ENCODE results near the gene C2orf49. TPM values are rescaled to one million over a fixed set of nuclear protein-coding genes. Genes with fewer than 3 reads are reported as not detected.

The C2orf49 gene
- polyA plus RNA-seq, 3 donors, result 8.1 to 10.4 (median 8.6) TPM

GRCh38 chr2:105362862-105363591 lies 25.7 kb downstream of the C2orf49 start:
- Histone ChIP-seq H3K27me3 (ENCODE audit: control insufficient read depth in 2 of 2, insufficient read depth in 2 of 2, low read length in 2 of 2) (no peaks in the 10 kb centered on the region), H3K79me2 (ENCODE audit: insufficient read depth, low read length) (no peaks in the 10 kb centered on the region), H3K27ac (ENCODE audit: low read depth in 1 of 2, low read length in 2 of 2) (no peak overlapping the region), H2AFZ (ENCODE audit: insufficient read depth, low read depth, low read length, poor library complexity, severe bottlenecking) (no peak overlapping the region), H3K4me2 (replicated peaks; ENCODE audit: extremely low read depth, low read length, poor library complexity, severe bottlenecking) (no peak overlapping the region), H3K9ac (ENCODE audit: insufficient read depth, low read length, poor library complexity, severe bottlenecking) (no peak overlapping the region), H3K4me3 (replicated peaks in 1 of 3; ENCODE audit: low read depth in 2 of 3, low read length in 3 of 3) (no peak overlapping the region), H4K20me1 (ENCODE audit: insufficient read depth, low read length) (no peaks in the 10 kb centered on the region), H3K36me3 (replicated peaks in 1 of 2; ENCODE audit: control insufficient read depth in 1 of 2, insufficient read depth in 2 of 2, low read length in 2 of 2) (peaks cover 4 to 26% of the 10 kb centered on the region in 2 donors), H3K9me3 (replicated peaks in 1 of 2; ENCODE audit: control insufficient read depth in 1 of 2, insufficient read depth in 1 of 2, low read length in 2 of 2) (no peaks in the 10 kb centered on the region), H3K4me1 (ENCODE audit: control insufficient read depth in 1 of 2, insufficient read depth in 2 of 2, low read length in 2 of 2) (no peaks in the 10 kb centered on the region)
- no peak for TF ChIP-seq CTCF (IDR thresholded peaks at IDR 0.05)
- intact Hi-C loops (cut with micrococcal nuclease), result no loop called here
- Mint-ChIP-seq H3K36me3 (peaks cover 18 to 27% of the 10 kb centered on the region in 2 donors), H3K27me3 (ENCODE audit: low read depth in 3 of 3) (peaks cover 0 to 11% (median 10%) of the 10 kb centered on the region in 3 donors), H3K27ac (no peak overlapping the region), H3K9me3 (no peaks in the 10 kb centered on the region), H3K4me3 (no peak overlapping the region), H3K4me1 (peaks cover 2% of the 10 kb centered on the region)
- no peak for DNase-seq
- WGBS (ENCODE audit: insufficient coverage), result 9% methylated on average over 10 of the region's 15 CpGs

- Histone ChIP-seq H3K79me2 (ENCODE audit: insufficient read depth, low read length) (no peaks in the 10 kb centered on the region), H3K9ac (ENCODE audit: insufficient read depth, low read length, poor library complexity, severe bottlenecking) (no peak overlapping the region), H3K4me1 (ENCODE audit: control insufficient read depth in 1 of 2, insufficient read depth in 2 of 2, low read length in 2 of 2) (peaks cover 0 to under 1% of the 10 kb centered on the region in 2 donors), H3K36me3 (replicated peaks in 1 of 2; ENCODE audit: control insufficient read depth in 1 of 2, insufficient read depth in 2 of 2, low read length in 2 of 2) (peaks cover 0 to 11% of the 10 kb centered on the region in 2 donors), H4K20me1 (ENCODE audit: insufficient read depth, low read length) (no peaks in the 10 kb centered on the region), H2AFZ (ENCODE audit: insufficient read depth, low read depth, low read length, poor library complexity, severe bottlenecking) (no peak overlapping the region), H3K4me3 (replicated peaks in 1 of 3; ENCODE audit: low read depth in 2 of 3, low read length in 3 of 3) (no peak overlapping the region), H3K27ac (ENCODE audit: low read depth in 1 of 2, low read length in 2 of 2) (no peak overlapping the region), H3K9me3 (replicated peaks in 1 of 2; ENCODE audit: control insufficient read depth in 1 of 2, insufficient read depth in 1 of 2, low read length in 2 of 2) (no peaks in the 10 kb centered on the region), H3K27me3 (ENCODE audit: control insufficient read depth in 2 of 2, insufficient read depth in 2 of 2, low read length in 2 of 2) (no peaks in the 10 kb centered on the region), H3K4me2 (replicated peaks; ENCODE audit: extremely low read depth, low read length, poor library complexity, severe bottlenecking) (no peak overlapping the region)
- H3K9me3 Mint-ChIP-seq, result no peaks in the 10 kb centered on the region
- peaks cover 2% of the 10 kb centered on the region for H3K4me1 Mint-ChIP-seq
- H3K36me3 Mint-ChIP-seq, result peaks cover 11 to 21% of the 10 kb centered on the region in 2 donors
- 90% methylated on average over 4 of the region's 5 CpGs for WGBS (ENCODE audit: insufficient coverage)
- no peak overlapping the region for H3K4me3 Mint-ChIP-seq
- no peak overlapping the region for H3K27ac Mint-ChIP-seq
- H3K27me3 Mint-ChIP-seq (ENCODE audit: low read depth in 3 of 3), result peaks cover 4 to 11% (median 10%) of the 10 kb centered on the region in 3 donors
- no peak for TF ChIP-seq CTCF (IDR thresholded peaks at IDR 0.05)
- no peak for DNase-seq
- intact Hi-C loops (cut with micrococcal nuclease), result no loop called here
Observed at GRCh38 chr2:105364436-105365139, 27.2 kb downstream of the C2orf49 start.
